Adrenal gland (tissue), 5 donors: ENCODE measurements around the gene MAP4K1.

Experiments
- CTCF ChIP-seq, 6 experiments: fragments of 450-650 bp in 4 of 6; fragments of 200-600 bp in 2 of 6; sonication (generic) in 1 of 6; IDR thresholded peaks; 1 replicate in 5 of 6; 2 replicates in 1 of 6; pipeline versions ENCODE4 v1.5.1 to v1.8.0; 2016 to 2021; ENCODE audit warnings: antibody characterized with exemption in 6 of 6, mild to moderate bottlenecking in 2 of 6, moderate library complexity in 1 of 6
- POLR2A ChIP-seq, 2 donors: fragments of 450-650 bp; IDR thresholded peaks; one replicate each; pipeline ENCODE4 v1.6.1; 2017; ENCODE audit warnings: antibody characterized with exemption in 2 of 2, mild to moderate bottlenecking in 2 of 2, moderate library complexity in 1 of 2
- donor health status: DM: no; HTN: no; CAD: no.

- TF ChIP-seq POLR2A (IDR thresholded peaks at IDR 0.05): peak in 1 of 2 donors; percentile 2
- no peak for TF ChIP-seq CTCF (IDR thresholded peaks at IDR 0.05)
Observed at GRCh38 chr19:38656171-38656981, 38.6 kb upstream of the MAP4K1 start.
